ENCODE data around the gene RRAS2. TPM values are rescaled to one million over a fixed set of nuclear protein-coding genes. Genes with fewer than 3 reads are reported as not detected.
A peak's percentile ranks its signal among the peaks of the same experiment; 100 is the strongest.

RRAS2 gene
- 161 to 164 TPM (median 164 TPM) in 3 replicates for total RNA-seq (2021)
- Bru-seq, nascent RNA: percentile 94 among the genes with signal in this experiment
- long read RNA-seq, experiment 1, transcript RRAS2-207 (6 exons, 732 nt): minor isoform, 57 of 434 reads
- long read RNA-seq, experiment 1, transcript RRAS2-201 (6 exons, 1,516 nt): major isoform, 302 of 434 reads
- long read RNA-seq, experiment 1, transcript RRAS2-203 (6 exons, 970 nt): minor isoform, 8 of 434 reads
- long read RNA-seq, experiment 1, partial matches to known transcripts: 10 of 434 reads
- long read RNA-seq, experiment 1, other reads (novel, unspliced or antisense): 56 of 434 reads
- long read RNA-seq, experiment 2, transcript RRAS2-201 (6 exons, 1,516 nt): major isoform, 131 of 234 reads
- long read RNA-seq, experiment 2, transcript RRAS2-207 (6 exons, 732 nt): minor isoform, 11 of 234 reads
- long read RNA-seq, experiment 2, partial matches to known transcripts: 22 of 234 reads
- long read RNA-seq, experiment 2, other reads (novel, unspliced or antisense): 64 of 234 reads
- long read RNA-seq, experiment 3, transcript RRAS2-207 (6 exons, 732 nt): major isoform, 55 of 130 reads
- long read RNA-seq, experiment 3, transcript RRAS2-201 (6 exons, 1,516 nt): minor isoform, 36 of 130 reads
- long read RNA-seq, experiment 3, partial matches to known transcripts: 10 of 130 reads
- long read RNA-seq, experiment 3, other reads (novel, unspliced or antisense): 25 of 130 reads

DNA sequence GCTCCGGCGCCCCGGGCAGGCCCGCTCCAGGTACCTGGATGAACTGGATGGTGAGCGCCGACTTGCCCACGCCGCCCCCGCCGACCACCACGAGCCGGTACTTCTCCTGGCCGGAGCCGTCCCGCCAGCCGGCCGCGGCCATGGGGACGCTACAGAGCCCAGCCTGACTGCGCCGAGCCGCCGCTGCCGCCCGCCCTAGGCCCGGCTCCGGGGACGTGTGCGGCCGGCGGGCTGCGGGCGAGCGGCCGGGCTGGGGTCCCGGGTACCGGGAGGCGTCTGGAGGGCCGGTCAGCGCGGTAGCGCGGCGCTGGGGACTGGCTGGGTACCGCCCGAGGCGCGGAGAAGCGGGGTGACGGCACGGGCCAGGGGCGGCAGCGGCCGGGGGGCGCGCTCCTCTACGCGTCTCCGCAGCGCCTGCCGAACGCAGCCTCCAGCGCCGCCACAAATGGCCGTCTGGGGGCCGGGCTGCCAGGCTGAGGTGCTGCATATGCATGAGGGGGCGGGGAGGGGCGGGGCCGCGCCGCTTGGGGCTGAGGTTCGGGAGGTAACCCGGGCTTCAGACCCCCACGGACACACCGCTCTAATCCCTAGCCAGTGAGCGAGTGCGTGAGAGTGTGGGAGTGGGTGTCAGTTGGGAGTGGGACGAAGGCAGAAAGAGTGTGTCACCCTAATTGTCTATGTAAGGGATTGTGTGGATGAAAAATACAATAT, at the start of gene RRAS2:
RRAS2 (minus strand) TSS at position 455 of the 711 bp plus-strand sequence; CDS start at position 142, 313 bp downstream.
- peak; percentile 87 for ATAC-seq
- H3K36me3 Mint-ChIP-seq: peaks cover 12% of the 10 kb centered on the region
- H3K27me3 Mint-ChIP-seq (ENCODE audit: low read depth): no peaks in the 10 kb centered on the region
- H3K27ac Mint-ChIP-seq: peak within 1 kb of the TSS; percentile 95
- H3K4me1 Mint-ChIP-seq: peaks cover 51% of the 10 kb centered on the region
- H3K4me3 Mint-ChIP-seq: peak within 1 kb of the TSS; percentile 98
- peak; percentile 85 for DNase-seq (ENCODE audit: low spot score)
- no peaks in the 10 kb centered on the region for H3K9me3 Mint-ChIP-seq
- ChIA-PET POLR2A (interaction anchor here (1.0 to 1.1 kb wide), 5 partner anchors 13 to 22 kb away, joined by 3 to 7 read pairs (median 3); no protein-coding TSS in a partner anchor), CTCF (interaction anchor here (1.5 to 2.1 kb wide), 3 partner anchors 54 to 60 kb away, joined by 4 to 13 read pairs (median 8); no protein-coding TSS in a partner anchor)
- TF ChIP-seq SMAD4 (CRISPR knock-in tag; IDR thresholded peaks at IDR 0.05) (no peak), ATF1 (CRISPR knock-in tag; IDR thresholded peaks at IDR 0.05) (no peak), ETV6 (CRISPR knock-in tag; IDR thresholded peaks at IDR 0.05) (0 out of 2 replicates have a peak, but pooled peaks have one; percentile 15), IRF2 (CRISPR knock-in tag; IDR thresholded peaks at IDR 0.05; ENCODE audit: borderline replicate concordance, low read depth) (no peak), TEAD4 (CRISPR knock-in tag; IDR thresholded peaks at IDR 0.05) (no peak), SP1 (CRISPR knock-in tag; conservative IDR thresholded peaks at IDR 0.05) (peak; percentile 75), TEAD1 (CRISPR knock-in tag; IDR thresholded peaks at IDR 0.05) (peak; percentile 83; the same call in 1 of the 2 replicates), KAT7 (CRISPR knock-in tag; IDR thresholded peaks at IDR 0.05; ENCODE audit: borderline replicate concordance) (peak; percentile 63; the same call in 1 of the 2 replicates), ELF4 (CRISPR knock-in tag; IDR thresholded peaks at IDR 0.05; ENCODE audit: low read depth) (peak; percentile 22; the same call in 1 of the 2 replicates), JUN (CRISPR knock-in tag; IDR thresholded peaks at IDR 0.05) (0 out of 2 replicates have a peak, but pooled peaks have one; percentile 64), ZNF138 (CRISPR knock-in tag; conservative IDR thresholded peaks at IDR 0.05) (no peak), GRHL2 (CRISPR knock-in tag; IDR thresholded peaks at IDR 0.05; ENCODE audit: insufficient replicate concordance, severe bottlenecking) (no peak), SMAD3 (CRISPR knock-in tag; IDR thresholded peaks at IDR 0.05; ENCODE audit: borderline replicate concordance) (no peak)
- TF ChIP-seq, protein P1, sequence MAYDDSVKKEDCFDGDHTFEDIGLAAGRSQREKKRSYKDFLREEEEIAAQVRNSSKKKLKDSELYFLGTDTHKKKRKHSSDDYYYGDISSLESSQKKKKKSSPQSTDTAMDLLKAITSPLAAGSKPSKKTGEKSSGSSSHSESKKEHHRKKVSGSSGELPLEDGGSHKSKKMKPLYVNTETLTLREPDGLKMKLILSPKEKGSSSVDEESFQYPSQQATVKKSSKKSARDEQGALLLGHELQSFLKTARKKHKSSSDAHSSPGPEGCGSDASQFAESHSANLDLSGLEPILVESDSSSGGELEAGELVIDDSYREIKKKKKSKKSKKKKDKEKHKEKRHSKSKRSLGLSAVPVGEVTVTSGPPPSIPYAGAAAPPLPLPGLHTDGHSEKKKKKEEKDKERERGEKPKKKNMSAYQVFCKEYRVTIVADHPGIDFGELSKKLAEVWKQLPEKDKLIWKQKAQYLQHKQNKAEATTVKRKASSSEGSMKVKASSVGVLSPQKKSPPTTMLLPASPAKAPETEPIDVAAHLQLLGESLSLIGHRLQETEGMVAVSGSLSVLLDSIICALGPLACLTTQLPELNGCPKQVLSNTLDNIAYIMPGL (CRISPR knock-in tag; IDR thresholded peaks at IDR 0.05): 0 out of 2 replicates have a peak, but pooled peaks have one; percentile 13
- TF ChIP-seq, protein P2, sequence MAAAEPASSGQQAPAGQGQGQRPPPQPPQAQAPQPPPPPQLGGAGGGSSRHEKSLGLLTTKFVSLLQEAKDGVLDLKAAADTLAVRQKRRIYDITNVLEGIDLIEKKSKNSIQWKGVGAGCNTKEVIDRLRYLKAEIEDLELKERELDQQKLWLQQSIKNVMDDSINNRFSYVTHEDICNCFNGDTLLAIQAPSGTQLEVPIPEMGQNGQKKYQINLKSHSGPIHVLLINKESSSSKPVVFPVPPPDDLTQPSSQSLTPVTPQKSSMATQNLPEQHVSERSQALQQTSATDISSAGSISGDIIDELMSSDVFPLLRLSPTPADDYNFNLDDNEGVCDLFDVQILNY (CRISPR knock-in tag; IDR thresholded peaks at IDR 0.05): no peak
- TF ChIP-seq, protein P3, sequence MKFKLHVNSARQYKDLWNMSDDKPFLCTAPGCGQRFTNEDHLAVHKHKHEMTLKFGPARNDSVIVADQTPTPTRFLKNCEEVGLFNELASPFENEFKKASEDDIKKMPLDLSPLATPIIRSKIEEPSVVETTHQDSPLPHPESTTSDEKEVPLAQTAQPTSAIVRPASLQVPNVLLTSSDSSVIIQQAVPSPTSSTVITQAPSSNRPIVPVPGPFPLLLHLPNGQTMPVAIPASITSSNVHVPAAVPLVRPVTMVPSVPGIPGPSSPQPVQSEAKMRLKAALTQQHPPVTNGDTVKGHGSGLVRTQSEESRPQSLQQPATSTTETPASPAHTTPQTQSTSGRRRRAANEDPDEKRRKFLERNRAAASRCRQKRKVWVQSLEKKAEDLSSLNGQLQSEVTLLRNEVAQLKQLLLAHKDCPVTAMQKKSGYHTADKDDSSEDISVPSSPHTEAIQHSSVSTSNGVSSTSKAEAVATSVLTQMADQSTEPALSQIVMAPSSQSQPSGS (CRISPR knock-in tag; IDR thresholded peaks at IDR 0.05; ENCODE audit: borderline replicate concordance, low read depth): no peak
- TF ChIP-seq, protein P4, sequence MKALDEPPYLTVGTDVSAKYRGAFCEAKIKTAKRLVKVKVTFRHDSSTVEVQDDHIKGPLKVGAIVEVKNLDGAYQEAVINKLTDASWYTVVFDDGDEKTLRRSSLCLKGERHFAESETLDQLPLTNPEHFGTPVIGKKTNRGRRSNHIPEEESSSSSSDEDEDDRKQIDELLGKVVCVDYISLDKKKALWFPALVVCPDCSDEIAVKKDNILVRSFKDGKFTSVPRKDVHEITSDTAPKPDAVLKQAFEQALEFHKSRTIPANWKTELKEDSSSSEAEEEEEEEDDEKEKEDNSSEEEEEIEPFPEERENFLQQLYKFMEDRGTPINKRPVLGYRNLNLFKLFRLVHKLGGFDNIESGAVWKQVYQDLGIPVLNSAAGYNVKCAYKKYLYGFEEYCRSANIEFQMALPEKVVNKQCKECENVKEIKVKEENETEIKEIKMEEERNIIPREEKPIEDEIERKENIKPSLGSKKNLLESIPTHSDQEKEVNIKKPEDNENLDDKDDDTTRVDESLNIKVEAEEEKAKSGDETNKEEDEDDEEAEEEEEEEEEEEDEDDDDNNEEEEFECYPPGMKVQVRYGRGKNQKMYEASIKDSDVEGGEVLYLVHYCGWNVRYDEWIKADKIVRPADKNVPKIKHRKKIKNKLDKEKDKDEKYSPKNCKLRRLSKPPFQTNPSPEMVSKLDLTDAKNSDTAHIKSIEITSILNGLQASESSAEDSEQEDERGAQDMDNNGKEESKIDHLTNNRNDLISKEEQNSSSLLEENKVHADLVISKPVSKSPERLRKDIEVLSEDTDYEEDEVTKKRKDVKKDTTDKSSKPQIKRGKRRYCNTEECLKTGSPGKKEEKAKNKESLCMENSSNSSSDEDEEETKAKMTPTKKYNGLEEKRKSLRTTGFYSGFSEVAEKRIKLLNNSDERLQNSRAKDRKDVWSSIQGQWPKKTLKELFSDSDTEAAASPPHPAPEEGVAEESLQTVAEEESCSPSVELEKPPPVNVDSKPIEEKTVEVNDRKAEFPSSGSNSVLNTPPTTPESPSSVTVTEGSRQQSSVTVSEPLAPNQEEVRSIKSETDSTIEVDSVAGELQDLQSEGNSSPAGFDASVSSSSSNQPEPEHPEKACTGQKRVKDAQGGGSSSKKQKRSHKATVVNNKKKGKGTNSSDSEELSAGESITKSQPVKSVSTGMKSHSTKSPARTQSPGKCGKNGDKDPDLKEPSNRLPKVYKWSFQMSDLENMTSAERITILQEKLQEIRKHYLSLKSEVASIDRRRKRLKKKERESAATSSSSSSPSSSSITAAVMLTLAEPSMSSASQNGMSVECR (CRISPR knock-in tag; IDR thresholded peaks at IDR 0.05; ENCODE audit: borderline replicate concordance): peak; percentile 73; the same call in 1 of the 2 replicates
- TF ChIP-seq, protein P5, sequence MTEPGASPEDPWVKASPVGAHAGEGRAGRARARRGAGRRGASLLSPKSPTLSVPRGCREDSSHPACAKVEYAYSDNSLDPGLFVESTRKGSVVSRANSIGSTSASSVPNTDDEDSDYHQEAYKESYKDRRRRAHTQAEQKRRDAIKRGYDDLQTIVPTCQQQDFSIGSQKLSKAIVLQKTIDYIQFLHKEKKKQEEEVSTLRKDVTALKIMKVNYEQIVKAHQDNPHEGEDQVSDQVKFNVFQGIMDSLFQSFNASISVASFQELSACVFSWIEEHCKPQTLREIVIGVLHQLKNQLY (CRISPR knock-in tag; IDR thresholded peaks at IDR 0.05): no peak
- TF ChIP-seq, protein P6, sequence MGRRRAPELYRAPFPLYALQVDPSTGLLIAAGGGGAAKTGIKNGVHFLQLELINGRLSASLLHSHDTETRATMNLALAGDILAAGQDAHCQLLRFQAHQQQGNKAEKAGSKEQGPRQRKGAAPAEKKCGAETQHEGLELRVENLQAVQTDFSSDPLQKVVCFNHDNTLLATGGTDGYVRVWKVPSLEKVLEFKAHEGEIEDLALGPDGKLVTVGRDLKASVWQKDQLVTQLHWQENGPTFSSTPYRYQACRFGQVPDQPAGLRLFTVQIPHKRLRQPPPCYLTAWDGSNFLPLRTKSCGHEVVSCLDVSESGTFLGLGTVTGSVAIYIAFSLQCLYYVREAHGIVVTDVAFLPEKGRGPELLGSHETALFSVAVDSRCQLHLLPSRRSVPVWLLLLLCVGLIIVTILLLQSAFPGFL (CRISPR knock-in tag; IDR thresholded peaks at IDR 0.05; ENCODE audit: borderline replicate concordance): no peak
- TF ChIP-seq, protein P7, sequence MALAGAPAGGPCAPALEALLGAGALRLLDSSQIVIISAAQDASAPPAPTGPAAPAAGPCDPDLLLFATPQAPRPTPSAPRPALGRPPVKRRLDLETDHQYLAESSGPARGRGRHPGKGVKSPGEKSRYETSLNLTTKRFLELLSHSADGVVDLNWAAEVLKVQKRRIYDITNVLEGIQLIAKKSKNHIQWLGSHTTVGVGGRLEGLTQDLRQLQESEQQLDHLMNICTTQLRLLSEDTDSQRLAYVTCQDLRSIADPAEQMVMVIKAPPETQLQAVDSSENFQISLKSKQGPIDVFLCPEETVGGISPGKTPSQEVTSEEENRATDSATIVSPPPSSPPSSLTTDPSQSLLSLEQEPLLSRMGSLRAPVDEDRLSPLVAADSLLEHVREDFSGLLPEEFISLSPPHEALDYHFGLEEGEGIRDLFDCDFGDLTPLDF (CRISPR knock-in tag; IDR thresholded peaks at IDR 0.05): no peak
- TF ChIP-seq, protein P8, sequence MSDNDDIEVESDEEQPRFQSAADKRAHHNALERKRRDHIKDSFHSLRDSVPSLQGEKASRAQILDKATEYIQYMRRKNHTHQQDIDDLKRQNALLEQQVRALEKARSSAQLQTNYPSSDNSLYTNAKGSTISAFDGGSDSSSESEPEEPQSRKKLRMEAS (CRISPR knock-in tag; IDR thresholded peaks at IDR 0.05): peak; percentile 56; the same call in 1 of the 2 replicates

Measured in WTC11 (cell line).